GM23338 (cell line): ENCODE measurements around the gene LTBP3.
A peak's percentile ranks its signal among the peaks of the same experiment; 100 is the strongest.

Source experiments
- ETS1 ChIP-seq: IDR thresholded peaks from 2 replicates; pipeline ENCODE4 v1.6.1; 2016; ENCODE audit warnings: antibody characterized with exemption
- EZH2phosphoT487 ChIP-seq: fragments of 200-600 bp; sonication (generic); IDR thresholded peaks from one replicate; pipeline ENCODE4 v1.8.1; 2018; ENCODE audit warnings: antibody characterized with exemption; ENCODE audit not compliant: unreplicated experiment
- POLR2AphosphoS5 ChIP-seq: IDR thresholded peaks from 2 replicates; pipeline ENCODE4 v1.6.1; 2016; ENCODE audit warnings: antibody characterized with exemption, low read depth
- REST ChIP-seq: IDR thresholded peaks from one replicate; pipeline ENCODE4 v1.6.1; 2018; ENCODE audit warnings: antibody characterized with exemption; ENCODE audit not compliant: unreplicated experiment
- STAT1 ChIP-seq: IDR thresholded peaks from one replicate; pipeline ENCODE4 v1.6.1; 2016; ENCODE audit warnings: antibody characterized with exemption; ENCODE audit not compliant: unreplicated experiment
- TF ChIP-seq, protein P1 (sequence below), 2 experiments: fragments of 200-600 bp in 1 of 2; sonication (generic) in 1 of 2; conservative IDR thresholded peaks; 2 replicates each; pipeline versions ENCODE4 v1.5.1 to v1.6.1; 2016 to 2017; ENCODE audit warnings: antibody characterized with exemption in 2 of 2, low read depth in 2 of 2, mild to moderate bottlenecking in 2 of 2, moderate library complexity in 1 of 2

DNA sequence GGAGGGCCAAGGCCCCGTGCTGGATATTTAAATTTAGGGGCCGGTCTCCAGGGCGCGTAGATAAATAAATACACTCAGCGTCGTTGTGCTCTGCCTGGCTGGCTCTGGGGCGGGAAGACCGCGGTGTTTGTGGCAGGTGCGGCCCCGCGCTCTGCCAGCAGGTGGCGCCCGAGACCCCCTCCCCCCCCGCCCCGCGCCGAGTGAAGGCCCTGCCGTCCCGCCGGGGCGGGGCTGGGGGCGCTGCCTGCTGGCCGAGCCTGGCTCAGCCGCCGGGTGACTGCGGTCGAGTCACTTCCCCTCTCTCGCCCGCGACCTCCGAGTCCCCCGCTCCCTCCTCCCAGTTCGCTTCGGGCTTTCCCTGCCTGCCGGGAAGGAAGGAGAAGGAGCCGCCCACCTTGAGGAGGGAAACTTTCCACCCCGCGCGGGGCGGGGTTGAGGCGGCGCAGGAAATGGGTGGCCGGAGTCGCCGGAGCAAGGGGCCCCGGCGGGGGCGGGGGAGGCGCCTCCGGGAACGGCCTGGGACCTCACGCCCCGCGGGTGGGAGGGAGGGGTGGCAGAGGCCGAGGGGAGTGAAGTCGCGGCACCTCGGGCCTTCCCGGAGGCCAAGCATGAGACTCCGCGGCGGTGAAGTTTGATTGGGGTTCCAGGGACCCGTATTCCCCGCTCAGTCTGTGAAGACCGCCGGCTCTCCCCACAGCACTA lies 16.1 kb upstream of the LTBP3 start:
- TF ChIP-seq, protein P1, sequence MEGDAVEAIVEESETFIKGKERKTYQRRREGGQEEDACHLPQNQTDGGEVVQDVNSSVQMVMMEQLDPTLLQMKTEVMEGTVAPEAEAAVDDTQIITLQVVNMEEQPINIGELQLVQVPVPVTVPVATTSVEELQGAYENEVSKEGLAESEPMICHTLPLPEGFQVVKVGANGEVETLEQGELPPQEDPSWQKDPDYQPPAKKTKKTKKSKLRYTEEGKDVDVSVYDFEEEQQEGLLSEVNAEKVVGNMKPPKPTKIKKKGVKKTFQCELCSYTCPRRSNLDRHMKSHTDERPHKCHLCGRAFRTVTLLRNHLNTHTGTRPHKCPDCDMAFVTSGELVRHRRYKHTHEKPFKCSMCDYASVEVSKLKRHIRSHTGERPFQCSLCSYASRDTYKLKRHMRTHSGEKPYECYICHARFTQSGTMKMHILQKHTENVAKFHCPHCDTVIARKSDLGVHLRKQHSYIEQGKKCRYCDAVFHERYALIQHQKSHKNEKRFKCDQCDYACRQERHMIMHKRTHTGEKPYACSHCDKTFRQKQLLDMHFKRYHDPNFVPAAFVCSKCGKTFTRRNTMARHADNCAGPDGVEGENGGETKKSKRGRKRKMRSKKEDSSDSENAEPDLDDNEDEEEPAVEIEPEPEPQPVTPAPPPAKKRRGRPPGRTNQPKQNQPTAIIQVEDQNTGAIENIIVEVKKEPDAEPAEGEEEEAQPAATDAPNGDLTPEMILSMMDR (conservative IDR thresholded peaks at IDR 0.05; ENCODE audit: low read depth in 2 of 2), result peak; percentile 51 to 79
- no peak for TF ChIP-seq STAT1
- no peak for TF ChIP-seq ETS1
- TF ChIP-seq EZH2phosphoT487, result no peak
- TF ChIP-seq POLR2AphosphoS5, result peak; percentile 26; the same call in 1 of the 2 replicates
- no peak for TF ChIP-seq REST
